HEK293 (cell line): ENCODE results near the gene RBM26.

Experiments used
- CTCF ChIA-PET: fragments of 350-600 bp; formaldehyde crosslinking; extraction: SDS; loops from one replicate; lab custom pipeline; 2021; ENCODE audit warnings: antibody characterized with exemption; lab: Yijun Ruan, JAX
- POLR2A ChIA-PET: fragments of 300-600 bp; formaldehyde crosslinking; extraction: SDS; loops from one replicate; lab custom pipeline; 2020; ENCODE audit warnings: antibody characterized with exemption, inconsistent platforms; lab: Yijun Ruan, JAX
- H3K27ac ChIP-seq: fragments of 200-500 bp; sonication (Bioruptor generic); 2 replicates; pipeline ENCODE4 v1.5.1; 2014; ENCODE audit warnings: low read depth, low read length, control low read depth, inconsistent platforms; ENCODE audit errors: extremely low read depth
- H3K36me3 ChIP-seq, 2 experiments: fragments of 200-500 bp in 1 of 2; sonication (Bioruptor generic) in 1 of 2; 1 replicate in 1 of 2; 2 replicates in 1 of 2; pipeline ENCODE4 v1.5.1; 2014 to 2017; ENCODE audit warnings: inconsistent platforms in 2 of 2, low read length in 2 of 2; ENCODE audit not compliant: control insufficient read depth in 2 of 2, insufficient read depth in 1 of 2
- H3K4me1 ChIP-seq: fragments of 200-500 bp; sonication (Bioruptor generic); 2 replicates; pipeline ENCODE4 v1.5.1; 2014; ENCODE audit warnings: mild to moderate bottlenecking, low read length, inconsistent platforms; ENCODE audit not compliant: control insufficient read depth, insufficient read depth
- H3K4me3 ChIP-seq: 2 replicates; pipeline ENCODE4 v1.5.1; 2011; ENCODE audit warnings: low read depth, mild to moderate bottlenecking, control low read depth, low read length, moderate library complexity
- H3K9me3 ChIP-seq: fragments of 200-500 bp; sonication (Bioruptor generic); 2 replicates; pipeline ENCODE4 v1.5.1; 2014; ENCODE audit warnings: low read depth, low read length, inconsistent platforms; ENCODE audit not compliant: control insufficient read depth, insufficient read depth
- GLI4 ChIP-seq: fragments of 450-650 bp; formaldehyde crosslinking; IDR thresholded peaks from 2 replicates; pipeline ENCODE4 v1.5.1; 2016; ENCODE audit warnings: missing biosample characterization, missing genetic modification characterization
- MYNN ChIP-seq: fragments of 450-650 bp; formaldehyde crosslinking; IDR thresholded peaks from 2 replicates; pipeline ENCODE4 v1.5.1; 2016; ENCODE audit warnings: missing biosample characterization, missing genetic modification characterization, borderline replicate concordance
- OSR2 ChIP-seq: fragments of 450-650 bp; formaldehyde crosslinking; IDR thresholded peaks from 2 replicates; pipeline ENCODE4 v1.5.1; 2016; ENCODE audit warnings: missing biosample characterization, missing genetic modification characterization
- PRDM1 ChIP-seq: fragments of 450-650 bp; formaldehyde crosslinking; IDR thresholded peaks from 2 replicates; pipeline ENCODE4; 2016; ENCODE audit warnings: missing biosample characterization, missing genetic modification characterization
- SP7 ChIP-seq: fragments of 450-650 bp; formaldehyde crosslinking; IDR thresholded peaks from 2 replicates; pipeline ENCODE4 v1.5.1; 2016; ENCODE audit warnings: missing biosample characterization, missing genetic modification characterization
- ZFP41 ChIP-seq: fragments of 450-650 bp; formaldehyde crosslinking; IDR thresholded peaks from 2 replicates; pipeline ENCODE4 v1.5.1; 2016; ENCODE audit warnings: missing biosample characterization, missing genetic modification characterization, borderline replicate concordance
- ZIC2 ChIP-seq: fragments of 450-650 bp; formaldehyde crosslinking; IDR thresholded peaks from 2 replicates; pipeline ENCODE4 v1.5.1; 2016; ENCODE audit warnings: missing biosample characterization, missing genetic modification characterization
- ZNF184 ChIP-seq: fragments of 450-650 bp; IDR thresholded peaks from 2 replicates; pipeline ENCODE4 v1.5.1; 2018; ENCODE audit warnings: missing biosample characterization, mild to moderate bottlenecking, missing genetic modification characterization
- ZNF202 ChIP-seq: fragments of 450-650 bp; formaldehyde crosslinking; IDR thresholded peaks from 2 replicates; pipeline ENCODE4 v1.5.1; 2016; ENCODE audit warnings: missing biosample characterization, missing genetic modification characterization, borderline replicate concordance
- ZNF221 ChIP-seq: fragments of 450-650 bp; formaldehyde crosslinking; IDR thresholded peaks from 2 replicates; pipeline ENCODE4 v1.5.1; 2017; ENCODE audit warnings: missing biosample characterization, missing genetic modification characterization, borderline replicate concordance
- ZNF426 ChIP-seq: fragments of 450-650 bp; formaldehyde crosslinking; IDR thresholded peaks from 2 replicates; pipeline ENCODE4 v1.5.1; 2017; ENCODE audit warnings: missing biosample characterization, missing genetic modification characterization, mild to moderate bottlenecking, inconsistent platforms, moderate library complexity
- ZNF596 ChIP-seq: fragments of 450-650 bp; IDR thresholded peaks from 2 replicates; pipeline ENCODE4 v1.5.0; 2018; ENCODE audit warnings: missing biosample characterization, mild to moderate bottlenecking, missing genetic modification characterization, moderate library complexity
- ZNF629 ChIP-seq: fragments of 450-650 bp; formaldehyde crosslinking; IDR thresholded peaks from 2 replicates; pipeline ENCODE4 v1.5.1; 2017; ENCODE audit warnings: missing biosample characterization, missing genetic modification characterization
- ZNF777 ChIP-seq: fragments of 450-650 bp; formaldehyde crosslinking; IDR thresholded peaks from 2 replicates; pipeline ENCODE4 v1.5.1; 2017; ENCODE audit warnings: missing biosample characterization, missing genetic modification characterization, borderline replicate concordance
- ZNF785 ChIP-seq: fragments of 450-650 bp; formaldehyde crosslinking; IDR thresholded peaks from 2 replicates; pipeline ENCODE4 v1.5.1; 2016; ENCODE audit warnings: missing biosample characterization, missing genetic modification characterization
- TF ChIP-seq, protein P1 (sequence below): fragments of 450-650 bp; formaldehyde crosslinking; IDR thresholded peaks from 2 replicates; pipeline ENCODE4 v1.5.1; 2017; ENCODE audit warnings: missing biosample characterization, mild to moderate bottlenecking, missing genetic modification characterization, moderate library complexity
- TF ChIP-seq, protein P2 (sequence below): fragments of 450-650 bp; formaldehyde crosslinking; IDR thresholded peaks from 2 replicates; pipeline ENCODE4 v1.5.1; 2016; ENCODE audit warnings: missing biosample characterization, missing genetic modification characterization
- TF ChIP-seq, protein P3 (sequence below): fragments of 450-650 bp; formaldehyde crosslinking; IDR thresholded peaks from 2 replicates; pipeline ENCODE4 v1.5.1; 2016; ENCODE audit warnings: missing biosample characterization, missing genetic modification characterization
- TF ChIP-seq, protein P4 (sequence below): fragments of 450-650 bp; formaldehyde crosslinking; IDR thresholded peaks from 2 replicates; pipeline ENCODE4; 2016; ENCODE audit warnings: missing biosample characterization, missing genetic modification characterization
- TF ChIP-seq, protein P5 (sequence below): fragments of 450-650 bp; formaldehyde crosslinking; conservative IDR thresholded peaks from 2 replicates; pipeline ENCODE4 v1.5.1; 2016; ENCODE audit warnings: low read depth, missing biosample characterization, missing genetic modification characterization
- TF ChIP-seq, protein P6 (sequence below): fragments of 450-650 bp; formaldehyde crosslinking; IDR thresholded peaks from 2 replicates; pipeline ENCODE4 v1.5.1; 2016; ENCODE audit warnings: missing biosample characterization, missing genetic modification characterization

The RBM26 gene

DNA sequence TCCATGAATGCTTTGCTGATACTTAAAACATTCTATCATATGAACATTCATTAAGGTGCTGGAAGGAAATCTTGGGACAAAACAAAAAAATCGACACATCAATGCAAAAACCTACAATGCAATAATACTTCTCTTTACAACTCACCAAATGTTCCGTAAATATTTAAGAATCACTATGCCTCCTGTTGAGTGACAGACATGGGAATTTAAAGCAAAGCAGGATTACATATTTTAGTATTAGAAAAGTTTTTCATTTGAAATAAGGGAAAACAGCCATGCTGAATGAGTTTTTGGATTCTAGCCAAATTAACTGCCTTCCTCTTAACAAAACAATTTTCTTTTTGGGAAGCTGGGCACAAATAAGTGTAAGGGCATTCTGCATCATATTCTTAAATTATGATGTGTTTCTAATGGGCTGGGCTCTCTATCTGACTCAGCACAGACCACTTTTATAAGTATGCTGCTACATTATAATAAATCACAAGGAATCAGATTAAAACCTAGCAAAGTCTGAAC lies 93.7 kb downstream of the RBM26 start (continued):
- TF ChIP-seq SP7 (tag by site-specific recombination) (no peak), OSR2 (tag by site-specific recombination) (no peak)

DNA sequence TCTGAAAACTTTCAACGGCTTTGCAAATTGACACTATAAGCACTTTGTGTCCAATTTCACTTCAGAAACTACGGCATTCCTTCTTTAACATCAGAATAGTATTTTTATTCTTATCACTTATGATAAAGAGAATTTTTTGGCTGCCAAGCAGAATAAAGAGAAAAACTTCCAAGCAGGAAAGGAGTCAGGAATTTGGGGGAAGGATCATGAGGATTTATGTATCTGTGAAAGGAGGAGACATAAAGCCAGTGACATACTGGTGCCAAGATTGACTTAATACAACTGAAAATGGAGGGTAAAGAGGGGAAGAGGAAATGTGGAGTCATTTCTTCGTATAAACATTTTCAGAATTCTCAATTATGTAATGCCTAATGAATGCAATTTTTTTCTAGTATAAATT lies 94.7 kb downstream of the RBM26 start:
- H3K4me3 ChIP-seq: no peak overlapping the region
- no peaks in the 10 kb centered on the region for H3K9me3 ChIP-seq
- CTCF ChIA-PET: no interaction called here
- H3K36me3 ChIP-seq: peaks cover 0 to 10% of the 10 kb centered on the region in 2 experiments; a peak in 1 of 3 replicates
- peaks cover 3% of the 10 kb centered on the region for H3K4me1 ChIP-seq
- TF ChIP-seq MYNN (tag by site-specific recombination): no peak
- TF ChIP-seq ZNF596 (tag by site-specific recombination): no peak
- no peak for TF ChIP-seq GLI4 (tag by site-specific recombination)
- no peak for TF ChIP-seq ZNF629 (tag by site-specific recombination)
- TF ChIP-seq ZNF777: no peak
- TF ChIP-seq, protein P1, sequence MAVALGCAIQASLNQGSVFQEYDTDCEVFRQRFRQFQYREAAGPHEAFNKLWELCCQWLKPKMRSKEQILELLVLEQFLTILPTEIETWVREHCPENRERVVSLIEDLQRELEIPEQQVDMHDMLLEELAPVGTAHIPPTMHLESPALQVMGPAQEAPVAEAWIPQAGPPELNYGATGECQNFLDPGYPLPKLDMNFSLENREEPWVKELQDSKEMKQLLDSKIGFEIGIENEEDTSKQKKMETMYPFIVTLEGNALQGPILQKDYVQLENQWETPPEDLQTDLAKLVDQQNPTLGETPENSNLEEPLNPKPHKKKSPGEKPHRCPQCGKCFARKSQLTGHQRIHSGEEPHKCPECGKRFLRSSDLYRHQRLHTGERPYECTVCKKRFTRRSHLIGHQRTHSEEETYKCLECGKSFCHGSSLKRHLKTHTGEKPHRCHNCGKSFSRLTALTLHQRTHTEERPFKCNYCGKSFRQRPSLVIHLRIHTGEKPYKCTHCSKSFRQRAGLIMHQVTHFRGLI (tag by site-specific recombination): no peak
- TF ChIP-seq, protein P2, sequence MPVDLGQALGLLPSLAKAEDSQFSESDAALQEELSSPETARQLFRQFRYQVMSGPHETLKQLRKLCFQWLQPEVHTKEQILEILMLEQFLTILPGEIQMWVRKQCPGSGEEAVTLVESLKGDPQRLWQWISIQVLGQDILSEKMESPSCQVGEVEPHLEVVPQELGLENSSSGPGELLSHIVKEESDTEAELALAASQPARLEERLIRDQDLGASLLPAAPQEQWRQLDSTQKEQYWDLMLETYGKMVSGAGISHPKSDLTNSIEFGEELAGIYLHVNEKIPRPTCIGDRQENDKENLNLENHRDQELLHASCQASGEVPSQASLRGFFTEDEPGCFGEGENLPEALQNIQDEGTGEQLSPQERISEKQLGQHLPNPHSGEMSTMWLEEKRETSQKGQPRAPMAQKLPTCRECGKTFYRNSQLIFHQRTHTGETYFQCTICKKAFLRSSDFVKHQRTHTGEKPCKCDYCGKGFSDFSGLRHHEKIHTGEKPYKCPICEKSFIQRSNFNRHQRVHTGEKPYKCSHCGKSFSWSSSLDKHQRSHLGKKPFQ (tag by site-specific recombination): no peak
- no peak for TF ChIP-seq ZNF785
- TF ChIP-seq OSR2 (tag by site-specific recombination): no peak
- no peak for TF ChIP-seq ZFP41 (tag by site-specific recombination)
- no peak for TF ChIP-seq ZNF426
- no peak for TF ChIP-seq ZNF184 (tag by site-specific recombination)
- TF ChIP-seq ZIC2 (tag by site-specific recombination): no peak
- no peak for TF ChIP-seq PRDM1 (tag by site-specific recombination)
- TF ChIP-seq ZNF202 (tag by site-specific recombination): no peak
- TF ChIP-seq, protein P3, sequence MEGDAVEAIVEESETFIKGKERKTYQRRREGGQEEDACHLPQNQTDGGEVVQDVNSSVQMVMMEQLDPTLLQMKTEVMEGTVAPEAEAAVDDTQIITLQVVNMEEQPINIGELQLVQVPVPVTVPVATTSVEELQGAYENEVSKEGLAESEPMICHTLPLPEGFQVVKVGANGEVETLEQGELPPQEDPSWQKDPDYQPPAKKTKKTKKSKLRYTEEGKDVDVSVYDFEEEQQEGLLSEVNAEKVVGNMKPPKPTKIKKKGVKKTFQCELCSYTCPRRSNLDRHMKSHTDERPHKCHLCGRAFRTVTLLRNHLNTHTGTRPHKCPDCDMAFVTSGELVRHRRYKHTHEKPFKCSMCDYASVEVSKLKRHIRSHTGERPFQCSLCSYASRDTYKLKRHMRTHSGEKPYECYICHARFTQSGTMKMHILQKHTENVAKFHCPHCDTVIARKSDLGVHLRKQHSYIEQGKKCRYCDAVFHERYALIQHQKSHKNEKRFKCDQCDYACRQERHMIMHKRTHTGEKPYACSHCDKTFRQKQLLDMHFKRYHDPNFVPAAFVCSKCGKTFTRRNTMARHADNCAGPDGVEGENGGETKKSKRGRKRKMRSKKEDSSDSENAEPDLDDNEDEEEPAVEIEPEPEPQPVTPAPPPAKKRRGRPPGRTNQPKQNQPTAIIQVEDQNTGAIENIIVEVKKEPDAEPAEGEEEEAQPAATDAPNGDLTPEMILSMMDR (tag by site-specific recombination): no peak
- TF ChIP-seq, protein P4, sequence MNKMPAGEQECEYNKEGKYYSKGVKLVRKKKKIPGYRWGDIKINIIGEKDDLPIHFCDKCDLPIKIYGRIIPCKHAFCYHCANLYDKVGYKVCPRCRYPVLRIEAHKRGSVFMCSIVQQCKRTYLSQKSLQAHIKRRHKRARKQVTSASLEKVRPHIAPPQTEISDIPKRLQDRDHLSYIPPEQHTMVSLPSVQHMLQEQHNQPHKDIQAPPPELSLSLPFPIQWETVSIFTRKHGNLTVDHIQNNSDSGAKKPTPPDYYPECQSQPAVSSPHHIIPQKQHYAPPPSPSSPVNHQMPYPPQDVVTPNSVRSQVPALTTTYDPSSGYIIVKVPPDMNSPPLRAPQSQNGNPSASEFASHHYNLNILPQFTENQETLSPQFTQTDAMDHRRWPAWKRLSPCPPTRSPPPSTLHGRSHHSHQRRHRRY (tag by site-specific recombination): no peak
- POLR2A ChIA-PET: no interaction called here
- H3K27ac ChIP-seq: no peak overlapping the region

DNA sequence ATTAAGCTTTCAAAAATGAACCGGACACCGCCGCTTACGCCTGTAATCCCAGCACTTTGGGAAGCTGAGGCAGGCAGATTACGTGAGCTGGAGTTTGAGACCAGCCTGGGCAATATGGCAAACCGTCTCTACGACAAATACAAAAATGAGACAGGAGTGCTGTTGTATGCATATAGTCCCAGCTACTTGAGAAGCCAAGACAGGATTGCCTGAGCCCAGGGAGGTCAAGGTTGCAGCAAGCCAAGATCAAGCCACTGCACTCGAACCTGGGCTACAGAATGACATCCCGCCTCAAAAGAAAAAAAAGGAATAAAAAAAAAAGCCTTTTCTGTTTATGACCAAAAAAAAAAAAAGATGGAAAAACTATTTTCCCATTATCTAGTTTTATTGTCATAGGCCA lies 96.4 kb downstream of the RBM26 start:
- CTCF ChIA-PET: no interaction called here
- TF ChIP-seq, protein P5, sequence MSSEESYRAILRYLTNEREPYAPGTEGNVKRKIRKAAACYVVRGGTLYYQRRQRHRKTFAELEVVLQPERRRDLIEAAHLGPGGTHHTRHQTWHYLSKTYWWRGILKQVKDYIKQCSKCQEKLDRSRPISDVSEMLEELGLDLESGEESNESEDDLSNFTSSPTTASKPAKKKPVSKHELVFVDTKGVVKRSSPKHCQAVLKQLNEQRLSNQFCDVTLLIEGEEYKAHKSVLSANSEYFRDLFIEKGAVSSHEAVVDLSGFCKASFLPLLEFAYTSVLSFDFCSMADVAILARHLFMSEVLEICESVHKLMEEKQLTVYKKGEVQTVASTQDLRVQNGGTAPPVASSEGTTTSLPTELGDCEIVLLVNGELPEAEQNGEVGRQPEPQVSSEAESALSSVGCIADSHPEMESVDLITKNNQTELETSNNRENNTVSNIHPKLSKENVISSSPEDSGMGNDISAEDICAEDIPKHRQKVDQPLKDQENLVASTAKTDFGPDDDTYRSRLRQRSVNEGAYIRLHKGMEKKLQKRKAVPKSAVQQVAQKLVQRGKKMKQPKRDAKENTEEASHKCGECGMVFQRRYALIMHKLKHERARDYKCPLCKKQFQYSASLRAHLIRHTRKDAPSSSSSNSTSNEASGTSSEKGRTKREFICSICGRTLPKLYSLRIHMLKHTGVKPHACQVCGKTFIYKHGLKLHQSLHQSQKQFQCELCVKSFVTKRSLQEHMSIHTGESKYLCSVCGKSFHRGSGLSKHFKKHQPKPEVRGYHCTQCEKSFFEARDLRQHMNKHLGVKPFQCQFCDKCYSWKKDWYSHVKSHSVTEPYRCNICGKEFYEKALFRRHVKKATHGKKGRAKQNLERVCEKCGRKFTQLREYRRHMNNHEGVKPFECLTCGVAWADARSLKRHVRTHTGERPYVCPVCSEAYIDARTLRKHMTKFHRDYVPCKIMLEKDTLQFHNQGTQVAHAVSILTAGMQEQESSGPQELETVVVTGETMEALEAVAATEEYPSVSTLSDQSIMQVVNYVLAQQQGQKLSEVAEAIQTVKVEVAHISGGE: no peak
- TF ChIP-seq, protein P6, sequence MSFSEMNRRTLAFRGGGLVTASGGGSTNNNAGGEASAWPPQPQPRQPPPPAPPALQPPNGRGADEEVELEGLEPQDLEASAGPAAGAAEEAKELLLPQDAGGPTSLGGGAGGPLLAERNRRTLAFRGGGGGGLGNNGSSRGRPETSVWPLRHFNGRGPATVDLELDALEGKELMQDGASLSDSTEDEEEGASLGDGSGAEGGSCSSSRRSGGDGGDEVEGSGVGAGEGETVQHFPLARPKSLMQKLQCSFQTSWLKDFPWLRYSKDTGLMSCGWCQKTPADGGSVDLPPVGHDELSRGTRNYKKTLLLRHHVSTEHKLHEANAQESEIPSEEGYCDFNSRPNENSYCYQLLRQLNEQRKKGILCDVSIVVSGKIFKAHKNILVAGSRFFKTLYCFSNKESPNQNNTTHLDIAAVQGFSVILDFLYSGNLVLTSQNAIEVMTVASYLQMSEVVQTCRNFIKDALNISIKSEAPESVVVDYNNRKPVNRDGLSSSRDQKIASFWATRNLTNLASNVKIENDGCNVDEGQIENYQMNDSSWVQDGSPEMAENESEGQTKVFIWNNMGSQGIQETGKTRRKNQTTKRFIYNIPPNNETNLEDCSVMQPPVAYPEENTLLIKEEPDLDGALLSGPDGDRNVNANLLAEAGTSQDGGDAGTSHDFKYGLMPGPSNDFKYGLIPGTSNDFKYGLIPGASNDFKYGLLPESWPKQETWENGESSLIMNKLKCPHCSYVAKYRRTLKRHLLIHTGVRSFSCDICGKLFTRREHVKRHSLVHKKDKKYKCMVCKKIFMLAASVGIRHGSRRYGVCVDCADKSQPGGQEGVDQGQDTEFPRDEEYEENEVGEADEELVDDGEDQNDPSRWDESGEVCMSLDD: no peak
- TF ChIP-seq ZNF629 (tag by site-specific recombination) (no peak), ZNF221 (no peak)

More for the DNA sequence above, 96.4 kb downstream of the RBM26 start:
- Histone ChIP-seq H3K27ac (no peak overlapping the region), H3K4me3 (no peak overlapping the region), H3K36me3 (peaks cover 0 to 4% of the 10 kb centered on the region in 2 experiments; a peak in 1 of 3 replicates), H3K9me3 (no peaks in the 10 kb centered on the region), H3K4me1 (peaks cover 3% of the 10 kb centered on the region)
- POLR2A ChIA-PET: no interaction called here
